ENCODE measurements around the gene TBRG4. TPM values are rescaled to one million over a fixed set of nuclear protein-coding genes. Genes with fewer than 3 reads are reported as not detected.

The TBRG4 gene
- polyA plus RNA-seq, 1 donor from 2014 or later = 52.8 TPM

DNA sequence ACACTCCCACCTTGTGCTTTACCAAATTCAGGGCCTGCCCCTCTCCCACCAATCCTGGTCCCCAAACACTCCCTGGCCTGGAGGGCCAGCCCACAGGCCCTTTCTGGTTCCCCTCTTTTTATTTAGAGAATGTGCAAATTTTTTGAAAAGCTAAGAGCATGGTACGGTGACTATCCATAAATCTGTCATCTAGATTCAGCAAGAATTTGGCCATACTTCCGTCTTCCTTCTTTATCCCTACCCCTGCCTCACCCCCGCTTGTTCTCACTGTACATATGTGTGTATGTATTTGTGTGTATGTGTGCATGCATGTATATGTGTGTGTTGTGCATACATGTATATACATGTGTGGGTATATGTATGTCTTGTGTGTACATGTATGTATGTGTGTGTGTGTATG, 8.1 kb upstream of the TBRG4 start:
- H3K9me3 ChIP-seq (ENCODE audit: low read length) = no peaks in the 10 kb centered on the region
- H4K20me1 ChIP-seq (ENCODE audit: insufficient read depth) = no peaks in the 10 kb centered on the region
- H3K4me3 ChIP-seq (ENCODE audit: low read length) = no peak overlapping the region
- H2AFZ ChIP-seq (ENCODE audit: low read depth, low read length) = no peak overlapping the region
- H3K4me2 ChIP-seq (ENCODE audit: low read length) = no peak overlapping the region
- no peaks in the 10 kb centered on the region for H3F3A ChIP-seq (ENCODE audit: insufficient read depth, low read length, poor library complexity, severe bottlenecking)
- TF ChIP-seq, protein P1, sequence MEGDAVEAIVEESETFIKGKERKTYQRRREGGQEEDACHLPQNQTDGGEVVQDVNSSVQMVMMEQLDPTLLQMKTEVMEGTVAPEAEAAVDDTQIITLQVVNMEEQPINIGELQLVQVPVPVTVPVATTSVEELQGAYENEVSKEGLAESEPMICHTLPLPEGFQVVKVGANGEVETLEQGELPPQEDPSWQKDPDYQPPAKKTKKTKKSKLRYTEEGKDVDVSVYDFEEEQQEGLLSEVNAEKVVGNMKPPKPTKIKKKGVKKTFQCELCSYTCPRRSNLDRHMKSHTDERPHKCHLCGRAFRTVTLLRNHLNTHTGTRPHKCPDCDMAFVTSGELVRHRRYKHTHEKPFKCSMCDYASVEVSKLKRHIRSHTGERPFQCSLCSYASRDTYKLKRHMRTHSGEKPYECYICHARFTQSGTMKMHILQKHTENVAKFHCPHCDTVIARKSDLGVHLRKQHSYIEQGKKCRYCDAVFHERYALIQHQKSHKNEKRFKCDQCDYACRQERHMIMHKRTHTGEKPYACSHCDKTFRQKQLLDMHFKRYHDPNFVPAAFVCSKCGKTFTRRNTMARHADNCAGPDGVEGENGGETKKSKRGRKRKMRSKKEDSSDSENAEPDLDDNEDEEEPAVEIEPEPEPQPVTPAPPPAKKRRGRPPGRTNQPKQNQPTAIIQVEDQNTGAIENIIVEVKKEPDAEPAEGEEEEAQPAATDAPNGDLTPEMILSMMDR (IDR thresholded peaks at IDR 0.05; ENCODE audit: poor library complexity, severe bottlenecking) = no peak
- TF ChIP-seq, protein P2, sequence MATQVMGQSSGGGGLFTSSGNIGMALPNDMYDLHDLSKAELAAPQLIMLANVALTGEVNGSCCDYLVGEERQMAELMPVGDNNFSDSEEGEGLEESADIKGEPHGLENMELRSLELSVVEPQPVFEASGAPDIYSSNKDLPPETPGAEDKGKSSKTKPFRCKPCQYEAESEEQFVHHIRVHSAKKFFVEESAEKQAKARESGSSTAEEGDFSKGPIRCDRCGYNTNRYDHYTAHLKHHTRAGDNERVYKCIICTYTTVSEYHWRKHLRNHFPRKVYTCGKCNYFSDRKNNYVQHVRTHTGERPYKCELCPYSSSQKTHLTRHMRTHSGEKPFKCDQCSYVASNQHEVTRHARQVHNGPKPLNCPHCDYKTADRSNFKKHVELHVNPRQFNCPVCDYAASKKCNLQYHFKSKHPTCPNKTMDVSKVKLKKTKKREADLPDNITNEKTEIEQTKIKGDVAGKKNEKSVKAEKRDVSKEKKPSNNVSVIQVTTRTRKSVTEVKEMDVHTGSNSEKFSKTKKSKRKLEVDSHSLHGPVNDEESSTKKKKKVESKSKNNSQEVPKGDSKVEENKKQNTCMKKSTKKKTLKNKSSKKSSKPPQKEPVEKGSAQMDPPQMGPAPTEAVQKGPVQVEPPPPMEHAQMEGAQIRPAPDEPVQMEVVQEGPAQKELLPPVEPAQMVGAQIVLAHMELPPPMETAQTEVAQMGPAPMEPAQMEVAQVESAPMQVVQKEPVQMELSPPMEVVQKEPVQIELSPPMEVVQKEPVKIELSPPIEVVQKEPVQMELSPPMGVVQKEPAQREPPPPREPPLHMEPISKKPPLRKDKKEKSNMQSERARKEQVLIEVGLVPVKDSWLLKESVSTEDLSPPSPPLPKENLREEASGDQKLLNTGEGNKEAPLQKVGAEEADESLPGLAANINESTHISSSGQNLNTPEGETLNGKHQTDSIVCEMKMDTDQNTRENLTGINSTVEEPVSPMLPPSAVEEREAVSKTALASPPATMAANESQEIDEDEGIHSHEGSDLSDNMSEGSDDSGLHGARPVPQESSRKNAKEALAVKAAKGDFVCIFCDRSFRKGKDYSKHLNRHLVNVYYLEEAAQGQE (IDR thresholded peaks at IDR 0.05; ENCODE audit: borderline replicate concordance) = no peak
- no peak for TF ChIP-seq SMC3 (conservative IDR thresholded peaks at IDR 0.05; ENCODE audit: poor library complexity)
- TF ChIP-seq EP300 (conservative IDR thresholded peaks at IDR 0.05; ENCODE audit: poor library complexity, severe bottlenecking) = no peak
- no peak for TF ChIP-seq POLR2AphosphoS5 (IDR thresholded peaks at IDR 0.05)
- TF ChIP-seq TAF1 (IDR thresholded peaks at IDR 0.05; ENCODE audit: low read depth) = no peak
- TF ChIP-seq EZH2 (IDR thresholded peaks at IDR 0.05; ENCODE audit: borderline replicate concordance, insufficient read depth, low read length, poor library complexity, severe bottlenecking) = no peak
- no peak for TF ChIP-seq MXI1 (conservative IDR thresholded peaks at IDR 0.05; ENCODE audit: poor library complexity, severe bottlenecking)
- no peak for TF ChIP-seq RAD21 (conservative IDR thresholded peaks at IDR 0.05)
- no peaks in the 10 kb centered on the region for H3K79me2 ChIP-seq (replicated peaks; ENCODE audit: insufficient read depth, low read length)
- H3K27ac ChIP-seq (ENCODE audit: low read length) = no peak overlapping the region
- H3K36me3 ChIP-seq (ENCODE audit: insufficient read depth, low read length) = no peaks in the 10 kb centered on the region
- no peaks in the 10 kb centered on the region for H3K27me3 ChIP-seq (ENCODE audit: insufficient read depth, low read depth, low read length)
- no peak overlapping the region for H3K9ac ChIP-seq (ENCODE audit: low read length)
- no peaks in the 10 kb centered on the region for H3K9me2 ChIP-seq (ENCODE audit: insufficient read depth, low read length)

DNA sequence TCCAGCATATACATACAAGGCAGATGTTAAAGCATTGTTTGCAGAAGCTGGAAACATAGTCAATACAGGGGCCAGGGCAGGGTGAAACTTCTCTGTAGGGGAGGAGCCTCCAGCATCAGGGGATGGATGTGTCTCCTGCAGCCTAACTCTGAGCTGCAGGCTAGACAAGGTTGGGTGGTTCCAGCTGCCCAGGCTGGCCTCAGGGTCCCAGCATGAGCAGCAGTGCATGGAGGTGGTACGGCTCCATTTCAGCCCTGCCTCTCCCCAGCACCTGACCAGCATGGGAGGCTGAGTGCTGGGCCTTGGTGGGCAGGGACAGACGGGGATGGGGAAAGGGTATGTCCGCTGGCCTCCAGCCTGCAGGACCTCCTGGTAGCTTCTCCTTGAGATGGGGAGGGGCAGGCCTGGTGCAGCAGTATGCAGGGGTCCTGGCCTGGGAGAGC, 7.4 kb upstream of the TBRG4 start:
- H3K9ac ChIP-seq (ENCODE audit: low read length) = no peak overlapping the region
- no peaks in the 10 kb centered on the region for H3K36me3 ChIP-seq (ENCODE audit: insufficient read depth, low read length)
- no peak overlapping the region for H3K27ac ChIP-seq (ENCODE audit: low read length)
- H3K9me2 ChIP-seq (ENCODE audit: insufficient read depth, low read length) = no peaks in the 10 kb centered on the region
- H3K4me2 ChIP-seq (ENCODE audit: low read length) = no peak overlapping the region
- H3F3A ChIP-seq (ENCODE audit: insufficient read depth, low read length, poor library complexity, severe bottlenecking) = no peaks in the 10 kb centered on the region
- H2AFZ ChIP-seq (ENCODE audit: low read depth, low read length) = no peak overlapping the region
- no peak overlapping the region for H3K4me3 ChIP-seq (ENCODE audit: low read length)
- H3K9me3 ChIP-seq (ENCODE audit: low read length) = no peaks in the 10 kb centered on the region
- H3K79me2 ChIP-seq (replicated peaks; ENCODE audit: insufficient read depth, low read length) = no peaks in the 10 kb centered on the region
- no peaks in the 10 kb centered on the region for H4K20me1 ChIP-seq (ENCODE audit: insufficient read depth)
- TF ChIP-seq, protein P1 (IDR thresholded peaks at IDR 0.05; ENCODE audit: poor library complexity, severe bottlenecking) = no peak
- TF ChIP-seq MXI1 (conservative IDR thresholded peaks at IDR 0.05; ENCODE audit: poor library complexity, severe bottlenecking) (no peak), POLR2AphosphoS5 (IDR thresholded peaks at IDR 0.05) (no peak), TAF1 (IDR thresholded peaks at IDR 0.05; ENCODE audit: low read depth) (no peak), RAD21 (conservative IDR thresholded peaks at IDR 0.05) (no peak), EP300 (conservative IDR thresholded peaks at IDR 0.05; ENCODE audit: poor library complexity, severe bottlenecking) (no peak), SMC3 (conservative IDR thresholded peaks at IDR 0.05; ENCODE audit: poor library complexity) (no peak), EZH2 (IDR thresholded peaks at IDR 0.05; ENCODE audit: borderline replicate concordance, insufficient read depth, low read length, poor library complexity, severe bottlenecking) (no peak)
- TF ChIP-seq, protein P2 (IDR thresholded peaks at IDR 0.05; ENCODE audit: borderline replicate concordance) = no peak
- H3K27me3 ChIP-seq (ENCODE audit: insufficient read depth, low read depth, low read length) = no peaks in the 10 kb centered on the region
